ENCODE results near the gene PLEKHJ1. TPM values are rescaled to one million over a fixed set of nuclear protein-coding genes. Genes with fewer than 3 reads are reported as not detected.

The PLEKHJ1 gene
- total and polyA plus RNA-seq, 2 of the 8 experiments (the other 6 are each of a cell fraction or from before 2014, with no cell fraction given), result 135 to 187 TPM

GRCh38 chr19:2207008-2207407 is 29.1 kb downstream of the PLEKHJ1 start (continued):
- no peak for TF ChIP-seq MAFK (IDR thresholded peaks at IDR 0.05; ENCODE audit: low read depth, low read length)
- no peak for TF ChIP-seq CREB1 (IDR thresholded peaks at IDR 0.05)
